Small intestine (tissue), 7 donors: Measurements from ENCODE around the gene USHBP1. TPM values are rescaled to one million over a fixed set of nuclear protein-coding genes. Genes with fewer than 3 reads are reported as not detected.

ENCODE experiments used
- DNase-seq, 2 donors: peaks; one replicate each; pipeline versions ENCODE4 v3.0.0 to v3.0.0-alpha.2; 2013
- FAIRE-seq: peaks from 2 replicates; lab custom pipeline; 2012; peaks lifted over from hg19 to GRCh38; lab: Jason Lieb, UNC
- H3K27ac ChIP-seq, 3 donors: one replicate each; pipeline ENCODE4 v1.5.1; 2013; ENCODE audit warnings: low read length in 2 of 3, mild to moderate bottlenecking in 2 of 3, control low read depth in 1 of 3, inconsistent platforms in 1 of 3, low read depth in 1 of 3, moderate library complexity in 1 of 3
- H3K27me3 ChIP-seq, 3 donors: one replicate each; pipeline ENCODE4 v1.6.1; 2013; ENCODE audit warnings: low read length in 3 of 3, inconsistent platforms in 1 of 3; ENCODE audit not compliant: control insufficient read depth in 3 of 3, insufficient read depth in 3 of 3
- H3K36me3 ChIP-seq, 3 donors: one replicate each; pipeline ENCODE4 v1.6.1; 2013; ENCODE audit warnings: low read length in 3 of 3, inconsistent platforms in 1 of 3, low read depth in 1 of 3, mild to moderate bottlenecking in 1 of 3, moderate library complexity in 1 of 3; ENCODE audit not compliant: control insufficient read depth in 3 of 3, insufficient read depth in 2 of 3
- H3K4me1 ChIP-seq, 3 donors: one replicate each; pipeline ENCODE4 v1.6.1; 2013; ENCODE audit warnings: low read length in 2 of 3, inconsistent platforms in 1 of 3, low read depth in 1 of 3, mild to moderate bottlenecking in 1 of 3, moderate library complexity in 1 of 3; ENCODE audit not compliant: control insufficient read depth in 3 of 3, insufficient read depth in 2 of 3
- H3K4me3 ChIP-seq, 3 donors: one replicate each; pipeline ENCODE4 v1.5.1; 2013; ENCODE audit warnings: low read length in 3 of 3, control low read depth in 1 of 3, inconsistent platforms in 1 of 3, low read depth in 1 of 3, mild to moderate bottlenecking in 1 of 3, moderate library complexity in 1 of 3
- H3K9me3 ChIP-seq, 2 donors: one replicate each; pipeline ENCODE4 v1.6.1; 2013; ENCODE audit warnings: low read depth in 1 of 2, low read length in 1 of 2; ENCODE audit not compliant: control insufficient read depth in 2 of 2, insufficient read depth in 1 of 2
- WGBS, 3 donors: extraction: QIAGEN DNeasy Blood & Tissue Kit; methylation state at CpG; one replicate each; pipeline ENCODE4 v1.1.7; 2013; 5-methylcytosine and 5-hydroxymethylcytosine counted together
- polyA plus RNA-seq, 4 donors: library from polyadenylated mRNA; stranded (reverse) in 3 of 4; unstranded in 1 of 4; fragments of 200-250 nt in 3 of 4; fragments of 120-200 nt in 1 of 4; gene quantifications; one replicate each; pipeline versions ENCODE4 v1.2.1 to v1.2.3, GENCODE V29; 2013
- donor health status: healthy with polysubstance abuse.
- donor health status: control.
- donor health status: control.
- donor health status: Bipolar disorder and iron deficiency.
- donor health status: healthy.

USHBP1 gene
- polyA plus RNA-seq, 4 donors, result 1.4 to 4.7 (median 2.0) TPM; not detected in 1

GRCh38 chr19:17243211-17243829 lies 21.2 kb downstream of the USHBP1 start:
- Histone ChIP-seq H3K27me3 (no peaks in the 10 kb centered on the region), H3K27ac (peak overlapping the region; percentile 83 to 91 (median 85)), H3K36me3 (peaks cover 0 to 33% (median 7%) of the 10 kb centered on the region in 3 donors), H3K4me1 (peaks cover 3 to 51% (median 4%) of the 10 kb centered on the region in 3 donors), H3K4me3 (peak overlapping the region; percentile 86 to 98 (median 93)), H3K9me3 (no peaks in the 10 kb centered on the region)
- FAIRE-seq, result no peak
- WGBS, 3 donors, result 24 to 41% (median 27%) methylated on average over 8 of the region's 8 CpGs
- DNase-seq, result peak; percentile 72 to 79

DNA sequence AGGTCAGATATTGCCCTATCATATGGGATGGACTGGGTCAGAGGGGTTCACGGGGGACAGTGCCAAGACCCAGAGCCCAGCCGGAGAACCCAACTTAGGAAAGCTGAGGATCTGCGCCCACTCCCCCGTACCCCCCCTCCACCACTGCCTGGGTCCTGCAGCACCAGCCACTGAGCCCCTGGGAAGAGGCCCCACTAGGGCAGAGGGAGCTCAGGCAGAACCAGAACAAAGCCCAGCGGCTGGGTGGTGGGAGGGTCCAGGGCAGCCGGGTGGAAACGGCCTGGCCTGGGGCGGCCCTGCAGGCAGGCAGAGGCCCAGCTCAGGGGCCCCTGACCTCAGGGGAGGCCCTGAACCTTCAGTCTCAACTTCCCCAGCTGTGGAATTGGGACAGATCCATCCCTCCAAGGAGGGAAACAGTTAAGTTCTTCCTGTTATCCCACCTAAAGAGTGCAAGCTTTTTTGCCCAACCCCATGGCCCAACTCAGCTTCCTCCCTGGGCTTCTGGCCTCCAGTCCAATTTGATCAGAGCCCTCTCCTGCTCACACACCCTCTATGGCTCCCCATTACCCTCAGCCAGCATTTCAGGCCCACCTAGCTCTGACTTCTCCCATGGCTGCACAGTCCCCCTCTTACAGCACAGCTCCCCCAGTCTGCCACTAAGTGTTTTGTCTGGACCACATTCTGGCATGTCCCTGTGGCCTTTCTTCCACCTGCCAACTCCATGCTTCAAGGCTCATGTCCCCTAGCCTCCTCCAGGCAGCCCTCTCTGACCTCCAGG lies 21.9 kb downstream of the USHBP1 start:
- FAIRE-seq, result no peak
- Histone ChIP-seq H3K4me1 (peaks cover 3 to 45% (median 4%) of the 10 kb centered on the region in 3 donors), H3K9me3 (no peaks in the 10 kb centered on the region), H3K4me3 (peak overlapping the region in 2 of 3 donors; percentile 93 to 98), H3K36me3 (peaks cover 0 to 40% (median 12%) of the 10 kb centered on the region in 3 donors), H3K27ac (peak overlapping the region; percentile 8 to 91 (median 85)), H3K27me3 (no peaks in the 10 kb centered on the region)
- 64 to 74% (median 66%) methylated on average over 7 to 8 of the region's 8 CpGs for WGBS, 3 donors
- no peak for DNase-seq

GRCh38 chr19:17240826-17241399 lies 23.6 kb downstream of the USHBP1 start:
- H3K36me3 ChIP-seq, result peaks cover 0 to 54% (median 12%) of the 10 kb centered on the region in 3 donors
- DNase-seq (no peak), FAIRE-seq (no peak)
- H3K27me3 ChIP-seq, result no peaks in the 10 kb centered on the region
- peak overlapping the region; percentile 22 to 67 (median 50) for H3K27ac ChIP-seq
- 96 to 97% (median 97%) methylated on average over 6 of the region's 6 CpGs for WGBS, 3 donors
- peaks cover 8 to 47% (median 9%) of the 10 kb centered on the region in 3 donors for H3K4me1 ChIP-seq
- H3K4me3 ChIP-seq, result peak overlapping the region in 2 of 3 donors; percentile 6 to 15
- H3K9me3 ChIP-seq, result no peaks in the 10 kb centered on the region

DNA sequence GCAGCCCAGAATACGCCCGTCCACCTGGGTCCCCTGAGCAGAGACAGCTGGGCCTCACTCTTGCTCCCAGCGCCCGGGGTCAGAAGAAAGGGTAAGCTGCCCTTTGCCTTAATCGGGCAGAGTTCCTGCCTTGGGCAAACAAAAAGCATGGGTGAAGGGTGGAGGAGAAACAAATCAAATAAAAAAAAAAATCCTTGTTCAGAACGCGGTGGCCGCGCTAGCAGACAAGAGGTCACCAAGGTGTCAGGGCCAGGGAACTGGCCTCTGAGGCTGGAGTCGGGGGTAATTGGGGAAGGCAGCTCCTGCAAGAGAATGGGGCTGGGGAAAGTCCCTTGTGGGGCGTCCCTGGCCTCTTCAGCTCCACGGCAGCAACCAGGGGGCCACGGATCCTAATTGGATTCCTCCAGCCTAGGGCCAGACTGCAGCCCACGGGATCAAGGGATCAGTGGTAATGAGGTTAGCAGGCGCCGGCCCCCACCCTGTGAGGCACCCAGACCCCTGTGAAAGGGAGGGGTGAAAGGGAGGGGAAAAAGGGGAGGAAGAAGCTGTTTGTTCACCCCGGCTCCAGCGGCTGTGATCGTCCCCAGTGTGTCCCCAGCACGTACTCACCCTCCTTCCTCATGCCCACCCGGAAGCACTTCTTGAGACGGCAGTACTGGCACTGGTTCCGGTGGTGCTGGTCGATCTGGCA lies 24.3 kb downstream of the USHBP1 start:
- 19 to 51% (median 39%) methylated on average over 20 to 24 of the region's 24 CpGs for WGBS, 3 donors
- H3K36me3 ChIP-seq, result peaks cover 0 to 56% (median 12%) of the 10 kb centered on the region in 3 donors
- peak overlapping the region; percentile 22 to 67 (median 50) for H3K27ac ChIP-seq
- peak overlapping the region in 2 of 3 donors; percentile 6 to 15 for H3K4me3 ChIP-seq
- H3K27me3 ChIP-seq, result no peaks in the 10 kb centered on the region
- FAIRE-seq (no peak), DNase-seq (peak; percentile 55 to 59)
- no peaks in the 10 kb centered on the region for H3K9me3 ChIP-seq
- H3K4me1 ChIP-seq, result peaks cover 8 to 49% (median 9%) of the 10 kb centered on the region in 3 donors

DNA sequence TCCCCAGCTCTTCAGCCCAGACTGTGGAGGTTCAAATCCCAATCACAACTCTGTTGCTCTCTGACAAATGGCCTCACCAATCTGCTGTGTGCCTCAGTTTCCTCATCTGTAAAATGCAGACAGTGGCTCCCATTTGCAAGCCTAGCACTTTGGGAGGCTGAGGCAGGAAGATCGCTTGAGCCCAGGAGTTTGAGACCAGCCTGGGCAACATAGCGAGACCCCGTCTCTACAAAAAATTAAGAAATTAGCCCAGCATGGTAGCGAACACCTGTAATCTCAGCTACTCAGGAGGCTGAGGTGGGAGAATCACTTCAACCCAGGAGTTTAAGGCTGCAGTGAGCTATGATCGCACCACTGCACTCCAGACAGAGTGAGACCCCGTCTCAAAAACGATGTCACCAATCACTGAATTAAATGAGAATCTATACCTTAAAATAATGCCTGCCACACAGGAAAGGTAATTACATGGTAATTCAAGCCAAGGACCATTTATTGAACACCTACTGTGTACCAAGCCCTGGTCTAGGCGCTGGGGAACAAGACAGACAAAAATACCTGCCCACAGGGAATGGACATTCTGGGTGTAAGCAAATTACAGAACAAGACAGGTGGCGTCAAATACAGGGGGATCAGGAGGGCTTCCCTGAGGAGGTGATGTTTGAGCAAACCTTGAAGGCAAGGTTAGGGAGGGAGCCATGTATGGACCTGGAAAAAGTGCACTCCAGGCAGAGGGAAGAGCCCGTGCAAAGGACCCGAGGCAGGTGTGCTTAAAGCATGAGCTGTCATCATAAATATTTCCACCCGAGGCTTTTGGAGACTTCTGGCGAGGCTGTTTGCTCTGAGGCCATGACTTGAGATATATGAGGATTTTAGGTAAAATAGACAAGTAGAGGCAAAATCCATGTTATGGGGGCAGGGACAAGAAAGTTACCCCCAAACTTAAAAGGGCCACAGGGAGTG lies 26.5 kb downstream of the USHBP1 start:
- H3K9me3 ChIP-seq, result no peaks in the 10 kb centered on the region
- H3K4me3 ChIP-seq, result no peak overlapping the region
- H3K4me1 ChIP-seq, result peaks cover 11 to 53% (median 13%) of the 10 kb centered on the region in 3 donors
- no peaks in the 10 kb centered on the region for H3K27me3 ChIP-seq
- 90 to 93% (median 92%) methylated on average over 13 of the region's 13 CpGs for WGBS, 3 donors
- no peak overlapping the region for H3K27ac ChIP-seq
- DNase-seq (no peak), FAIRE-seq (no peak)
- H3K36me3 ChIP-seq, result peaks cover 0 to 74% (median 12%) of the 10 kb centered on the region in 3 donors

GRCh38 chr19:17236811-17237543 lies 27.6 kb downstream of the USHBP1 start:
- Histone ChIP-seq H3K9me3 (no peaks in the 10 kb centered on the region), H3K27me3 (no peaks in the 10 kb centered on the region), H3K4me1 (peaks cover 11 to 46% (median 13%) of the 10 kb centered on the region in 3 donors), H3K36me3 (peaks cover 0 to 83% (median 17%) of the 10 kb centered on the region in 3 donors), H3K4me3 (no peak overlapping the region), H3K27ac (peak overlapping the region in 2 of 3 donors; percentile 61 to 63)
- FAIRE-seq (no peak), DNase-seq (peak in 1 of 2 donors; percentile 35)
- WGBS, 3 donors, result 63 to 80% (median 74%) methylated on average over 18 of the region's 18 CpGs
